Choroid plexus epithelial cell (primary cell): ENCODE results near the gene CFAP91.

Experiments used
- DNase-seq: peaks from one replicate; pipeline ENCODE4 v3.0.0-alpha.2; 2010; ENCODE audit warnings: low read depth
- H3K4me3 ChIP-seq: 2 replicates; pipeline ENCODE4 v1.5.1; 2011; ENCODE audit warnings: low read depth, mild to moderate bottlenecking, control low read depth, low read length, moderate library complexity
- CTCF ChIP-seq: conservative IDR thresholded peaks from 2 replicates; pipeline ENCODE4 v1.5.1; 2011; ENCODE audit warnings: low read depth, mild to moderate bottlenecking, control low read depth, inconsistent platforms, low read length, moderate library complexity

Gene CFAP91

GRCh38 chr3:119726909-119727308 lies 24.1 kb downstream of the CFAP91 start:
- no peak for DNase-seq
- no peak for TF ChIP-seq CTCF
- H3K4me3 ChIP-seq, result no peak overlapping the region

- TF ChIP-seq CTCF, result no peak
- DNase-seq, result no peak
- H3K4me3 ChIP-seq, result no peak overlapping the region
These were observed 27.2 kb downstream of the CFAP91 start for GRCh38 chr3:119729996-119730395.

GRCh38 chr3:119731560-119732343 lies 28.9 kb downstream of the CFAP91 start:
- no peak overlapping the region for H3K4me3 ChIP-seq
- DNase-seq, result peak; percentile 14
- TF ChIP-seq CTCF, result no peak

- TF ChIP-seq CTCF, result no peak
- no peak for DNase-seq
- H3K4me3 ChIP-seq, result no peak overlapping the region
These were observed 31.0 kb downstream of the CFAP91 start for GRCh38 chr3:119733812-119734211.

GRCh38 chr3:119738741-119739140 lies 35.9 kb downstream of the CFAP91 start:
- H3K4me3 ChIP-seq, result no peak overlapping the region
- TF ChIP-seq CTCF, result no peak
- DNase-seq, result no peak

- TF ChIP-seq CTCF, result no peak
- DNase-seq, result no peak
- no peak overlapping the region for H3K4me3 ChIP-seq
These were observed 39.1 kb downstream of the CFAP91 start for GRCh38 chr3:119741657-119742590.
